Measurements from ENCODE around the gene RAB43.
"Not testable (repeated sequence)": the region's sequence is repeated elsewhere in the genome, so short reads cannot be mapped to it uniquely, and the experiment has no call there.

The RAB43 gene

GRCh38 chr3:129087138-129087702, 34.4 kb downstream of the RAB43 start:
- DNase-seq, result no peak

GRCh38 chr3:129085818-129086217, 35.8 kb downstream of the RAB43 start:
- DNase-seq, result no peak

- no peak for DNase-seq
Measured at GRCh38 chr3:129085165-129085715, 36.4 kb downstream of the RAB43 start.

- DNase-seq, result no peak
Measured at GRCh38 chr3:129084501-129084900, 37.1 kb downstream of the RAB43 start.

- no peak for DNase-seq
Measured at GRCh38 chr3:129082026-129082425, 39.6 kb downstream of the RAB43 start.

GRCh38 chr3:129081503-129081902, 40.1 kb downstream of the RAB43 start:
- DNase-seq, result no peak

GRCh38 chr3:129078510-129078909, 43.1 kb downstream of the RAB43 start:
- DNase-seq, result no peak

- no peak for DNase-seq
Measured at GRCh38 chr3:129077222-129077621, 44.4 kb downstream of the RAB43 start.

GRCh38 chr3:129070086-129070885, 51.3 kb downstream of the RAB43 start:
- DNase-seq, result no peak

- not testable (repeated sequence) for DNase-seq
Measured at GRCh38 chr3:129069313-129070085, 52.1 kb downstream of the RAB43 start.

- no peak for DNase-seq
Measured at GRCh38 chr3:129068291-129068886, 53.2 kb downstream of the RAB43 start.

GRCh38 chr3:129067719-129068118, 53.9 kb downstream of the RAB43 start:
- DNase-seq, result not testable (repeated sequence)

GRCh38 chr3:129065720-129066073, 55.9 kb downstream of the RAB43 start:
- no peak for DNase-seq

- DNase-seq, result no peak
Measured at GRCh38 chr3:129065016-129065719, 56.4 kb downstream of the RAB43 start.

GRCh38 chr3:129063841-129064482, 57.6 kb downstream of the RAB43 start:
- no peak for DNase-seq

GRCh38 chr3:129063091-129063640, 58.4 kb downstream of the RAB43 start:
- no peak for DNase-seq

GRCh38 chr3:129061888-129062834, 59.4 kb downstream of the RAB43 start:
- no peak for DNase-seq

- DNase-seq, result no peak
Measured at GRCh38 chr3:129061023-129061887, 60.3 kb downstream of the RAB43 start.

GRCh38 chr3:129060276-129061022, 61.2 kb downstream of the RAB43 start, which contains the start of gene GP9:
Gene GP9 (plus strand): TSS chr3:129060779. CDS start chr3:129061740, 961 bp downstream.
- DNase-seq, result no peak
